GM19438 (cell line): Measurements from ENCODE around the gene IPCEF1.

Source experiments
- ATAC-seq: cut with Tn5 transposase; IDR thresholded peaks from one replicate; pipeline ENCODE4 v1.9.1; 2021; ENCODE audit warnings: low read depth; ENCODE audit not compliant: unreplicated experiment

Gene IPCEF1

GRCh38 chr6:154123155-154123956 lies 233.2 kb downstream of the IPCEF1 start:
- ATAC-seq: no peak

- no peak for ATAC-seq
These were observed 234.2 kb downstream of the IPCEF1 start for GRCh38 chr6:154122195-154122925.

GRCh38 chr6:154117485-154117884 lies 239.1 kb downstream of the IPCEF1 start:
- no peak for ATAC-seq

DNA sequence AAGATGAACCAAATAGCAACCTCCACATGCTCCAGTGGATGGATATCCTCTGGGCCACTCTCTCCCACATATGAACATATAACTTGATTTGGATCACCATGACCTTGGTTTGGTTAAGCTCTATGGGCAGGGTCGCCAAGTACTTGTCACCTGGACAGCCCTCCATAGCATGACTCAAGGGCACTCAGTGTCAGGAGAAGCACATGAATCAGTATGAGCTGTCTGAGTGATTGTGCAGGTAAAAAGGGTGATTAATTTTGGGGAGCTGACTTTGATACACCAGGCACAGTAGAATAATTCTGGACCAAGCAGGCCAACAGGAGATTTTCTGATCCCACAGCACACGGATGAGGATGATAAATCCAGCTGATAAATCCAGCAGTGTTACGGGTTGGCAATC lies 243.2 kb downstream of the IPCEF1 start:
- no peak for ATAC-seq

DNA sequence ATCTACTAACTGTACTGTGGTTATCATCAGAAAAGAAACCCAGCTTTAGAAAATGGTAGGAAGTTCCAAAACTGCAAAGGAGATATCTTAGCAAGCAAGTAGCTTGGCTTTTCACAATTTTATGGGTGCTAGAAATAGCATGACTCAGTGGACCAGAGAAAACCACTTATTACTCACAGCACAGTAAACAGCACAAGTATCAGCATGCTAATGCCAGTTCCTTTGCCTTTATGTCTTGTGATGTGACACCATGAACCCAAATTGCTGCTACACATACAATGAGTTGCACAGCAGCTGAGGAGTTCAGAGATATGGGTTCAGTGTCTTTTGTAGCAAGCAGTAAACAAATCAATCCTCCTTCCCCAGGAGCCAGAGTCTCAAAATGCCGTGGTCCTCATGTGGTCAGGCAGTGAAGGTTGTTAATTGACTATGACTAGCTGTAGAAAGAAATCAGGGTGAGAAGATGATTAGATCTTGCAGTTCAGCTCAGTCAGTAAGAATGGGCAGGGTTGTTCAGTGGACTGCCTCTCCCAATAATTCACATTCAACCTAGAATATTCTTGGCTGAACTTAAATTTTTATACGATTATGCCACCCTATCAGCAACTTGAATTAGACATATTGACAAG lies 244.3 kb downstream of the IPCEF1 start:
- no peak for ATAC-seq

DNA sequence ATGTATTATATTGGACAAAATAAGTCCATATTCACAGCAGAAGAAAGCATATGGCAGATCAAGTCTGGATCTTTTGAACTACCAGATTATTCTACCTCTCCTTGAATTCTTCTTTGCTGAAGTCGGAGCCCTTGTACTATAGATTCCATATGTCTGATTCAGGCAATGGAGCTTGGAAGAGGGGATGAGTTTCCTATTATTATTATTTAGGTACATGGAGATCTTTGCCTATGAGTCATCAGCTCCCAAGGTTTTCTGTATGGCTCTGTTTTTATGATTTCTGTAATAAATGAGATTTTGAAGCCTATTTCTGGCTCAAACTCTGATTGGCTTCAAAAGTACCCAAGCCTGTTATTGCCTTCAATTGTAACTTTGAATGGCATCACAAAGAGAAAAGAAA lies 245.6 kb downstream of the IPCEF1 start:
- ATAC-seq: no peak

DNA sequence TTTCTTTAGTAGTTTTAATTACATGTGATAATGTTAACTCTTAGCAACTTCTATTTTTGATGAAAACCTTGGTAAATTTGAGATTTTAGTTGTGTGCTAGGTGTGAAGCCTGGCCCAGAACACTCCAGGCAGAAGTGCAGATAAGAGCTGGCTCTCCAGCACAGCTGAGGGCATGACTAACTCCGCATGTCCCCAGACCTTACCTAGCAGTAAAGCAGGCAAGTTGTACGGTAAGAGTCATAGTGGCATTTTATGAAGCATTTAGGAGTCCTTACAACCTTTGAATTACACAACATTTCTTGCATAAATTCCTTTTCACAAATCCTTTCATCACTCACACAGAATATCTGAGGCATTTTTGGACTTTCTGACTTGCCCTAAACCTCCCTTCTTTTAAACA lies 250.4 kb downstream of the IPCEF1 start:
- ATAC-seq: no peak
